NK-92 treated with Interleukin-12 subunit alpha and Interleukin-12 subunit beta, amount 100 ng/mL, for 24 hours (cell line): ENCODE data around the gene PPP3CA.
"Not testable (repeated sequence)": the region's sequence is repeated elsewhere in the genome, so short reads cannot be mapped to it uniquely, and the experiment has no call there.

Source experiments
- DNase-seq: peaks from one replicate; lab custom pipeline; 2025; lab: John Stamatoyannopoulos, UW

PPP3CA gene

DNA sequence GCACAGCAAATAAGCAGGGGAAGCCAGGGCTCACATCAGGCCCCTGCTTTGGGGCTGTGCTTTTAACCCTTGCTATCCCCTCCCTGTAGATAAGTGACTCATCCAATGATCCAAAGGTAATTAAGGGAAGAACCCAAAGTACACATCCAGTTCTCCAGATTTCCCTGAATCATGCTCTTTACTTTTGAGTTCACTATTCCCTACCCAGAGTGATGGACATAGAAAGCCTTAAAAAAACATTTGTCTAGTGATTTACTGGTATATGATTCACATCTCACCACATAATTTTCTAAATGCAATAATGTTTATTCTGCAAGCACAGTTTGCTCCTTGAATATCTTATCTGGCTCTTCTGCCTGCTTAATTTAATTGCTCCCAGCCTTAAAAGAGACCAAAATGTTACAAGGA is 136.2 kb downstream of the PPP3CA start:
- DNase-seq: no peak

GRCh38 chr4:101210331-101210730 is 137.0 kb downstream of the PPP3CA start:
- no peak for DNase-seq

DNA sequence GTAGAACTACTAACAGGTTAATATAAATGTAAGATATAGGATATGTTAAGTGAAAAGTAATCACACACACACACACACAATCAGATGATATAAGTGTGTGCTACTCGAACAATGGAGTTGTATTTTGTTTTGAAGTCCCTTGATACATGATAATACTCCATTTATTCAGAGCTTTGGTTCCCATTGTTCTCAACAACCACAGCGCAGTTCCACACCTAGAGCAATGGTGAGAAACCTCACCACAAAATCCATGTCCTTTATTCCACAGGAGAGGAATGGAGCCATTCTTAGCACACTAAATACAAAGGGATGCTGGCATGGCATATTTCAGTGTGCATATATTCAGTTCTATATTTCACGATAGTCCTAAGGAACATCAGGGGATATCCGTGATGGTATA is 139.2 kb downstream of the PPP3CA start:
- DNase-seq: no peak

GRCh38 chr4:101205916-101206315 is 141.4 kb downstream of the PPP3CA start:
- DNase-seq: peak; percentile 16

GRCh38 chr4:101201421-101201820 is 145.9 kb downstream of the PPP3CA start:
- no peak for DNase-seq

GRCh38 chr4:101200561-101200960 is 146.8 kb downstream of the PPP3CA start:
- DNase-seq: no peak

DNA sequence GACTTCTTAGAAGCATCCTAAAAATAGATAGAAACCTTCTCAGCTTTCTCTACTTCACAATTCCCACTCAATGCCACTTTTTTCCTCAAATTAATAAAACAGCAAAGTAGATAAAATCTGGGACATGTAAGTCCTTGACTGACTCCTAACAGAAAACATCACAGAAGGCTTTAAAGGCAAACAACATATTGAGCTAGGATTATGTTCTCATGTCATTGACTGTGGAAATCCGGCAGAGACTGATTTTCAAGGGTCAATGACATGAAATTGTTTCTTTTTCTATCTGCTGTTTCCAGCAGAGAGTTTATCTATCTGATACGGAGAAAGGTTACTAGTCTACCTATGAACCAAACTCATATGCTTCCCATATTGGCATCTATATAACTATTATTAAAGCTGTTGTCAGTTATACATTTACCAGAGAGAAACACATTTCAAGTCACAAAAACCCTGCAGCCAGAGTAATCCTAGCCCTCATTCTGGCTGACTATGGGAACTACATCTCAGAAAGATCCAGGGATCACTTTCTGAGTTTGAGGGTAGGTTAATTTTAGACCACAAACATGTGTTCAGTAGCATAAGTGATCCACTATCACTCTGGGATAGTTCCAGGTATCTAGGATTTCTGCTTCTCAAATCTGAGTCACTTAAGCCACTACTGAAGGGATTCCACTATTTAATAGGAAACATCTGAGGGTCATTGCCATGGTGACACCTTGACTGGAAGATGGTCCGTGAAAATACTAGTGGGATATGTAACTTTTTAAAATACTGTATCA is 147.6 kb downstream of the PPP3CA start:
- no peak for DNase-seq

GRCh38 chr4:101198682-101199339 is 148.5 kb downstream of the PPP3CA start:
- no peak for DNase-seq

GRCh38 chr4:101197350-101197749 is 150.0 kb downstream of the PPP3CA start:
- DNase-seq: no peak

DNA sequence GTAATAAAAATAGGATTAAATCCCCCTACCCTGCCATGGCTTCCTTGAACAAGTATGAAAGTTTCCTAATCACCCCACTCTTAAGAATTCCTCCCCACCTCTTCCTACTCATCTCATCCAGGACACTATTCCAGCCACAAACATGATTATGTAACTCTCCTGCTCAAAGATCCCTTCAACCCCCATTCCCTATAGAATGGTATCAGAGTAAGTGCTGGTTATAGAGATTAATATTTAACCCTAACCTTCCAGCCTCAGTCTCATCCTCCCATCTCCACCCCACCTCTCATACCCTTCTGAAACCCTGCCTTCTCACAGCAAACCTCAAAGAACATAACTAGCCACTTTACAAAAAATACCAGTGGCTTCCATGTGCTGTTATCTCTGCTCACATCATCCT is 155.1 kb downstream of the PPP3CA start:
- DNase-seq: no peak

DNA sequence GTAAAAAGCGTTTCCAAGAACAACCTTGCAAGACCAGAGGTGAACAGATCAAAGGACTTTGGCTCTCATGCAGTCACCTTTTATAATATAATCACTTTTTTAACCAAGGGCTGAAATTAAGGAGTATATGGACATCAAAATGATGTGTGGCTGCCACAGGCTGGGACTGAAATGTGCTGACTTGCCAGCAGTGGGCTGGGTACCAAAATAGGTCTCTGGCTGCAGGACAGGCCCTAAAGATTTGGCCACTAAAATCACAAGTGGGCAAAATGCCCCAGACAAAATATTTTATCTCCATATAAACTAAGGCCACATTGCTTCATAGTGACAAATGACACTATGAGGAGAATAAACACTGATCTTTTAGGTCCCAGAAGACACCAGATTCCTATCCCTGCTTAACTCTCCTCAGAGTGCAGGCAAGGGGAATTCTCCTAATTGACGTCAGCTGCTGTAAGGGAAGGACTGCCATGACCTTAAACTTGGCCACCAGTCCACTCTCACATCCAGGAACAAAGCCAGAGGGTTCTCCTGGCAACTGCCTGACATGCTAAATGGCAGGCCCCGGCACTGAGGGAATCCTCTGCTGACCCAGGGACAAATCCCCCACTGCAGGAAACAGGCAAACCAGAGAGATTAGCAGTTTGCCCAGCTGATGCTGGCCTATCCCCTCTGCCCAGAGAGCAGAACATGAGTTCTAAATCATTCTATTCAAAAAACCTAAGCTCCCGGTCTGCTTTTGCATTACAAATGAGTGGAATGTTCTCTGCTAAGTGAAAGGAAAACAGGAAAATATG is 155.8 kb downstream of the PPP3CA start:
- no peak for DNase-seq

- DNase-seq: no peak
These were observed 156.6 kb downstream of the PPP3CA start for GRCh38 chr4:101190751-101191150.

DNA sequence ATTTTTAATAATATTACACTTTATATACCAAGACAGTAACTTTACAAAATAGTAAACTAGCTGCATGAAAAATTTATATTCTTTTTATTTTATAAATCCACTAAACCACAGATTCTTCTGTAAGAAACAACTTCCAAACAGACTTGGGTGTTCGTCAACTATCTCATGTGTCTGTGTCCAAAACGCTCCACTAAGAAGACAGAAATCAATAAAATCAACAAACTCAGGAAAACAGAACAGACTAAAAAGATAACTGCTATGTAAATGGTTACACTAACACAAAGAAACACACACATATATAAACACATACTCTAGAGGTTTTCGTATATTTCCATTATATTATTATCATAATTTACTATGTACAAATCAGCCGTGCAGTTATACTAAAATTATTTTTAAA is 158.4 kb downstream of the PPP3CA start:
- DNase-seq: no peak

DNA sequence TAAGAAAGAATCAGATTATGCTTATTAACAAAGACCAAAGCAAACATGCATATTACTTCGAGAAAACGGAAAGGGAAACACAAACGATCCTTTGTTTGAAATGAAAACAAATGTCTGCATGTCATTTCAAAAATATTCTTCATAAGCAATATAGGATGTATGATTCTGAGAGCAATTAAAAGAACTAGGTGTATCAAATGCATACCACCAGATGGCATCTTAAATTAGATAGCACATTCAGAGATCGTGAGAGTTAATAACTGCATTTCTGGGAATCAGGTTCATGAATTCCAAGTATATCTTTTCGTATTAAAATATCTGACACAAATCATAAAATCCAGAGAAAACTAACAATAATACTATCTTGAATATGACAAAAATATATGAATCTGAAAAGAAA is 159.5 kb downstream of the PPP3CA start:
- no peak for DNase-seq

GRCh38 chr4:101186567-101187184 is 160.7 kb downstream of the PPP3CA start:
- no peak for DNase-seq

- no peak for DNase-seq
These were observed 162.7 kb downstream of the PPP3CA start for GRCh38 chr4:101184668-101185067.

- no peak for DNase-seq
These were observed 163.5 kb downstream of the PPP3CA start for GRCh38 chr4:101183666-101184373.

DNA sequence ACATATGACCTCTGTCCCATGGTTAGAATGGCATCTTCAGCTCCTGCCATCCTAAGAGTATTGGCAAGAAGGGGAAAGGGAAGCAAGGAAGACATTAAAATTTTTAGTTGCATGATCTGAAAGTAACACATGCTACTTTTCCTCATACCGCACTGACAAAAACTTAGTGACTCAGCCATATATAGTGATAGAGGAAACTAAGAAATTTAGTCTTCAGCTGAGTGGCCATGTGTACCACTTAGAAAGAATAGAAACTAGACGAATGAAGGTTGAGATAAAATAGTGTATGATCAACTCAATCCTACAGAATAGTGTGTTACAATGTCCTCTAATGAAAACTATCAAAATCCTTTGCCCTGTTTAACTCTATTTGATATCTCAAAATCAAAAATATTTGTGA is 164.1 kb downstream of the PPP3CA start:
- no peak for DNase-seq

- DNase-seq: not testable (repeated sequence)
These were observed 164.6 kb downstream of the PPP3CA start for GRCh38 chr4:101182688-101183087.

DNA sequence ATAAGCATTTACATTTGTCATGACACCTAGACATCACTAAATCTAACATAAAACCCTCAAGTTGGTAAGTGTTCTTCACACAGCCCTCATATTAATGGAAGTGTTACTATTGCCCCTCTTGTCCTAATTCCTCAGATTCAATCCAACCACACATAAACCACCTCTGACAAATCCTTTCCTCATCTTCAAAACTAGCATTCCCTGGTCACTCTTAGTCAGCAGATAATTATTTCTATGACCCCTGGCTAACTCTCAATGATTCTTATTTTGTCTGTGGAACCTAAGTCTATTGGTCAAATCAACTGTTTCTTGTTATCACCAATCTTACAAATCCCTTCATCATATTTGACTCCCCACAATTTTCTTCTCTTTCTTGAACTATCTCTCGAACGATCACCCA is 168.6 kb downstream of the PPP3CA start:
- DNase-seq: no peak

DNA sequence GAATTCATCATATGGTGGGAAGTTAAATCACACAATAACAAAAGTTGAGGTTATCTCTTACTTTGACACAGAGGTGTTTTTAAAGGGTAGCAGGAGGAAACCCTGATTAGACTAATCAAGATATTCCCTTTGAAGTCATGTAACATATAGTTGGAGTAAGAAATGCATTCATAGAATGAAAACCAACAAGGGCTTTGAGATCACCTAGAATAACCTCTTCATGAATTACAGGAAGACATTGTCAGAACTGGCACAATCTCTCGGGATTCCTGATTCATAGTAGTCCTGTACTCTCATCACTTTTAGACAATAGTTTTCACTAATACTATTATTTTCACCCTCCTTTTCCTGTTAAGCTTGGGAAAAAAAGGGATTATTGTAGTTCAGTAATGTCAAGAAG is 170.2 kb downstream of the PPP3CA start:
- no peak for DNase-seq
